HepG2 (cell line): ENCODE results near the gene PRDM12. TPM values are rescaled to one million over a fixed set of nuclear protein-coding genes. Genes with fewer than 3 reads are reported as not detected.
A peak's percentile ranks its signal among the peaks of the same experiment; 100 is the strongest.

Experiments used
- ATAC-seq: fragments of 200-7000 bp; cut with Tn5 transposase; 3 replicates; pipeline ENCODE4 v1.9.1; 2020; ENCODE audit warnings: mild to moderate bottlenecking, moderate library complexity
- BruUV-seq: library from RNA; stranded (reverse); fragments of 400-500 nt; replicated peaks from 2 replicates; lab custom pipeline; 2021; lab: Mats Ljungman, UMichigan
- CTCF ChIA-PET: fragments of 300-600 bp; formaldehyde crosslinking; extraction: SDS; loops from one replicate; lab custom pipeline; 2021; ENCODE audit warnings: low total read pairs, inconsistent platforms, low intra/inter-chr PET ratio; lab: Yijun Ruan, JAX
- POLR2A ChIA-PET: fragments of 350-600 bp; sonication (Branson Sonifier 250); formaldehyde crosslinking; loops from one replicate; lab custom pipeline; 2020; ENCODE audit warnings: antibody characterized with exemption, inconsistent platforms; lab: Yijun Ruan, JAX
- DNase-seq: peaks from one replicate; pipeline ENCODE4 v3.0.0-alpha.2; 2015; ENCODE audit warnings: low spot score
- FAIRE-seq: peaks from 3 replicates; lab custom pipeline; 2011; peaks lifted over from hg19 to GRCh38; lab: Jason Lieb, UNC
- H2AFZ ChIP-seq: one replicate; pipeline ENCODE4 v1.6.1; 2011; ENCODE audit warnings: low read length, inconsistent platforms
- H3K27ac ChIP-seq: fragments of 300-600 bp; 3 replicates; pipeline ENCODE4 v1.8.0; 2011; ENCODE audit warnings: mixed run types, mild to moderate bottlenecking, mixed read lengths, low read length, inconsistent platforms; ENCODE audit not compliant: insufficient read depth; ENCODE audit errors: extremely low read length
- H3K27me3 ChIP-seq, 2 experiments: fragments of 200-600 bp in 1 of 2; 2 replicates in 1 of 2; 3 replicates in 1 of 2; pipeline versions ENCODE4 v1.6.0 to v1.8.0; 2011; ENCODE audit warnings: low read length in 2 of 2, mild to moderate bottlenecking in 2 of 2, moderate library complexity in 2 of 2, inconsistent platforms in 1 of 2; ENCODE audit not compliant: insufficient read depth in 2 of 2, control insufficient read depth in 1 of 2
- H3K36me3 ChIP-seq, 2 experiments: fragments of 200-600 bp in 1 of 2; replicated peaks in 1 of 2; 2 replicates in 1 of 2; 3 replicates in 1 of 2; pipeline versions ENCODE4 v1.5.1 to v1.8.0; 2011; ENCODE audit warnings: low read length in 2 of 2, inconsistent platforms in 1 of 2; ENCODE audit not compliant: insufficient read depth in 2 of 2, control insufficient read depth in 1 of 2
- H3K4me1 ChIP-seq: 2 replicates; pipeline ENCODE4 v1.5.1; 2012; ENCODE audit warnings: low read length, inconsistent platforms; ENCODE audit not compliant: insufficient read depth
- H3K4me2 ChIP-seq: 2 replicates; pipeline ENCODE4 v1.6.0; 2011; ENCODE audit warnings: low read depth, low read length, inconsistent platforms
- H3K4me3 ChIP-seq, 3 experiments: fragments of 200-600 bp in 1 of 3; sonication (generic), shearing (Covaris generic) in 1 of 3; replicated peaks in 1 of 3; 2 replicates each; pipeline ENCODE4 v1.5.1; 2011 to 2016; ENCODE audit warnings: low read length in 3 of 3, inconsistent platforms in 2 of 3, low read depth in 2 of 3, mild to moderate bottlenecking in 2 of 3, control low read depth in 1 of 3, mixed read lengths in 1 of 3; ENCODE audit not compliant: insufficient read depth in 1 of 3
- H3K79me2 ChIP-seq: one replicate; pipeline ENCODE4 v1.6.1; 2011; ENCODE audit warnings: low read length, inconsistent platforms; ENCODE audit not compliant: insufficient read depth
- H3K9ac ChIP-seq: 2 replicates; pipeline ENCODE4 v1.6.0; 2011; ENCODE audit warnings: mild to moderate bottlenecking, low read depth, low read length, inconsistent platforms; ENCODE audit not compliant: insufficient read depth
- H3K9me3 ChIP-seq: 2 replicates; pipeline ENCODE4 v1.5.1; 2012; ENCODE audit warnings: mild to moderate bottlenecking, low read length
- H4K20me1 ChIP-seq: 2 replicates; pipeline ENCODE4 v1.6.0; 2011; ENCODE audit warnings: inconsistent platforms, mild to moderate bottlenecking, low read length, moderate library complexity; ENCODE audit not compliant: insufficient read depth
- HNRNPUL1 ChIP-seq: fragments of 200-400 bp; formaldehyde crosslinking; IDR thresholded peaks from 2 replicates; pipeline ENCODE4 v1.6.1; 2017; ENCODE audit warnings: low read depth, mild to moderate bottlenecking, low read length, moderate library complexity
- JUND ChIP-seq: sonication (generic); formaldehyde crosslinking; IDR thresholded peaks from 2 replicates; pipeline ENCODE4 v1.8.0; 2022; ENCODE audit warnings: mild to moderate bottlenecking, missing genetic modification reagents
- MYNN ChIP-seq: sonication (generic); formaldehyde crosslinking; IDR thresholded peaks from 2 replicates; pipeline ENCODE4 v1.4.0; 2020; ENCODE audit warnings: mild to moderate bottlenecking, low read depth, missing genetic modification reagents
- NONO ChIP-seq, 2 experiments: fragments of 450-650 bp in 1 of 2; sonication (generic) in 1 of 2; formaldehyde crosslinking in 1 of 2; IDR thresholded peaks in 1 of 2; conservative IDR thresholded peaks in 1 of 2; 2 replicates each; pipeline versions ENCODE4 v1.6.1 to v1.8.0; 2017 to 2022; ENCODE audit warnings: mild to moderate bottlenecking in 1 of 2, missing genetic modification reagents in 1 of 2, moderate library complexity in 1 of 2
- NR2F6 ChIP-seq, 2 experiments: IDR thresholded peaks; 2 replicates each; pipeline ENCODE4 v1.6.1; 2016; ENCODE audit warnings: antibody characterized with exemption in 1 of 2, mild to moderate bottlenecking in 1 of 2
- TCF12 ChIP-seq, 2 experiments: fragments of 450-650 bp in 1 of 2; sonication (generic) in 1 of 2; formaldehyde crosslinking in 1 of 2; IDR thresholded peaks; 2 replicates each; pipeline versions ENCODE4 v1.6.1 to v1.8.0; 2017 to 2022; ENCODE audit warnings: antibody characterized with exemption in 1 of 2, mild to moderate bottlenecking in 1 of 2, missing genetic modification reagents in 1 of 2, moderate library complexity in 1 of 2
- U2AF2 ChIP-seq: fragments of 200-400 bp; formaldehyde crosslinking; IDR thresholded peaks from 2 replicates; pipeline ENCODE4 v1.6.1; 2017; ENCODE audit warnings: low read depth, mild to moderate bottlenecking, low read length
- ZFAT ChIP-seq: sonication (generic); formaldehyde crosslinking; conservative IDR thresholded peaks from 2 replicates; pipeline ENCODE4 v1.8.1; 2023; ENCODE audit warnings: missing genetic modification reagents, inconsistent platforms
- ZNF136 ChIP-seq: sonication (generic); formaldehyde crosslinking; IDR thresholded peaks from 2 replicates; pipeline ENCODE4 v1.8.1; 2022; ENCODE audit warnings: low read depth, mild to moderate bottlenecking, moderate library complexity, missing genetic modification reagents
- ZNF543 ChIP-seq: sonication (generic); formaldehyde crosslinking; IDR thresholded peaks from 2 replicates; pipeline ENCODE4 v1.4.0; 2020; ENCODE audit warnings: mild to moderate bottlenecking, missing genetic modification reagents
- ZNF687 ChIP-seq: sonication (generic); formaldehyde crosslinking; IDR thresholded peaks from 2 replicates; pipeline ENCODE4 v1.5.1; 2020; ENCODE audit warnings: mild to moderate bottlenecking, missing genetic modification reagents, moderate library complexity
- ZNF777 ChIP-seq: sonication (generic); formaldehyde crosslinking; IDR thresholded peaks from 2 replicates; pipeline ENCODE4 v1.4.0; 2020; ENCODE audit warnings: missing genetic modification reagents
- WGBS: methylation state at CpG from one replicate; pipeline ENCODE4 v1.1.6; 2017; ENCODE audit warnings: low lambda C conversion rate; 5-methylcytosine and 5-hydroxymethylcytosine counted together
- in situ Hi-C: cut with HindIII; loops from 2 replicates; pipeline ENCODE4 v1.10.0; 2017; ENCODE audit warnings: low pct_unique_long_range_greater_than_20kb; ENCODE audit not compliant: extremely low pct_ligation_motif_present
- intact Hi-C: fragments of 100-400 bp; cut with micrococcal nuclease; formaldehyde crosslinking; loops from one replicate; pipeline ENCODE4 v1.10.0; 2022; ENCODE audit not compliant: unreplicated experiment
- polyA plus RNA-seq, 8 experiments: library from polyadenylated mRNA; depleted of rRNA in 3 of 8; stranded (reverse) in 7 of 8; unstranded in 1 of 8; fragments of >200 nt; fragmentation: Illumina TruSeq in 4 of 8; extraction: Trizol in 4 of 8; gene quantifications; 2 replicates each; pipeline versions ENCODE4 v1.2.1 to v1.2.3, GENCODE V29; 2011 to 2016; ENCODE audit warnings: low read depth in 4 of 8, missing spikeins in 1 of 8, mixed read lengths in 1 of 8; ENCODE audit not compliant: insufficient read depth in 1 of 8
- total RNA-seq, 5 experiments: library from RNA; depleted of rRNA; stranded (reverse); fragments of >200 nt; fragmentation: Illumina TruSeq; extraction: Trizol; gene quantifications; 2 replicates each; pipeline ENCODE4 v1.2.3, GENCODE V29; 2016; ENCODE audit warnings: low read depth in 1 of 5
- TF ChIP-seq, protein P1 (sequence below): sonication (generic); formaldehyde crosslinking; IDR thresholded peaks from 2 replicates; pipeline ENCODE4 v1.4.0; 2020; ENCODE audit warnings: missing genetic modification reagents, mild to moderate bottlenecking, borderline replicate concordance
- TF ChIP-seq, protein P2 (sequence below): sonication (generic); formaldehyde crosslinking; IDR thresholded peaks from 2 replicates; pipeline ENCODE4 v1.4.0; 2020; ENCODE audit warnings: missing genetic modification reagents

PRDM12 gene
- total and polyA plus RNA-seq, 2 of the 13 experiments (the other 11 are each of a cell fraction or from before 2014, with no cell fraction given): 0.04 to 0.07 TPM

DNA sequence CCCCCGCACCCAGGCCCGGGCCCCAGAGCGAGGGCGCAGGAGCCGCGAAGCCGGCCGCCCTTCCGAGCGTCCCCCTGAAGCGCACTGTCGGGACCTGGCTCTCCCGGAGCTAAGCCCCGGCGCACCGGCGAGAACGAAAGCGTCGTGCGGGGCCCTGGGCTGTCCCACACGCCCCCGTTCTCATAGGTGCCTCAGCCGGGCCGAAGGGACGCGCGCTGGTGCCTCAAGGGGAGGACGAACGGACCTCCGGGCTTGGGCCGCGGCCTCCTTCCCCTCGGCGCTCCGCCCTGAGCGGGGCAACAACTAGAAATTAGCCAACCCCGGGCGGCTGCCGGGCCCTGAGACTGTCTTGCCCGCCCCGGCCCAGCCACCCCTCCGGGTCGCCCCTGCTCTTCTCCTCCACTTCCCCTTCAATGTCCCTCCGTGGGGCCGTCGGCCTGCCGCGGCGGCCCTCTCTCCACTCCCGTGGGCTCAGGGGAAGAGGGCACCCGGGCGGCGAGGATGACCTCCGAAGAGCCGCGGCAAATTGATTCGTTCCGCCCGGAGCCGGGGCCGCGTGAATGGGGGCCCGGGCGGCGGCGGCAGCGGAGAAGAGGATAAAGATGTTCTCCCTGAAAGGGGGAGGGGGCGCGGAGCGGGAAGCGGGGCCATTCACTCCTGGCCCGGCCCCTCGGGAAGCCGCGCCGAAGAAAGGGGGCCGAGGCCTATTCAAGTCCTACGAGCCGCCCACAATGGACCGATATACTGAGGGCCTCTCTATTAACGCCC lies 3.5 kb upstream of the PRDM12 start:
- Histone ChIP-seq H3K4me3 (peak overlapping the region; percentile 39 to 61 (median 45); a peak in 5 of 6 replicates), H3K4me2 (peak overlapping the region; percentile 70), H3K79me2 (no peaks in the 10 kb centered on the region), H3K36me3 (no peaks in the 10 kb centered on the region), H4K20me1 (peaks cover 4% of the 10 kb centered on the region; the same call in 1 of the 2 replicates), H2AFZ (no peak overlapping the region), H3K27ac (no peak overlapping the region), H3K4me1 (peaks cover 32% of the 10 kb centered on the region), H3K9me3 (no peaks in the 10 kb centered on the region), H3K27me3 (peaks cover 22 to 93% of the 10 kb centered on the region in 2 experiments), H3K9ac (no peak overlapping the region)
- ChIA-PET CTCF (no interaction called here), POLR2A (no interaction called here)
- BruUV-seq: no TSS peak
- 12% methylated on average over 20 of the region's 82 CpGs for WGBS
- in situ Hi-C loops: no loop called here
- FAIRE-seq (no peak), DNase-seq (no peak), ATAC-seq (peak; percentile 27)
- intact Hi-C loops: no loop called here
- no peak for TF ChIP-seq U2AF2
- no peak for TF ChIP-seq TCF12 (IDR thresholded peaks at IDR 0.05)
- TF ChIP-seq TCF12 (CRISPR knock-in tag; IDR thresholded peaks at IDR 0.05): no peak
- TF ChIP-seq ZNF687 (CRISPR knock-in tag): peak; percentile 31; the same call in 1 of the 2 replicates
- TF ChIP-seq ZNF543 (CRISPR knock-in tag): no peak
- no peak for TF ChIP-seq ZNF136 (CRISPR knock-in tag)
- no peak for TF ChIP-seq NONO (IDR thresholded peaks at IDR 0.05)
- no peak for TF ChIP-seq NONO (CRISPR knock-in tag; conservative IDR thresholded peaks at IDR 0.05)
- no peak for TF ChIP-seq HNRNPUL1
- TF ChIP-seq JUND: no peak
- no peak for TF ChIP-seq NR2F6 (IDR thresholded peaks at IDR 0.05)
- TF ChIP-seq NR2F6 (CRISPR knock-in tag; IDR thresholded peaks at IDR 0.05): no peak
- TF ChIP-seq, protein P1, sequence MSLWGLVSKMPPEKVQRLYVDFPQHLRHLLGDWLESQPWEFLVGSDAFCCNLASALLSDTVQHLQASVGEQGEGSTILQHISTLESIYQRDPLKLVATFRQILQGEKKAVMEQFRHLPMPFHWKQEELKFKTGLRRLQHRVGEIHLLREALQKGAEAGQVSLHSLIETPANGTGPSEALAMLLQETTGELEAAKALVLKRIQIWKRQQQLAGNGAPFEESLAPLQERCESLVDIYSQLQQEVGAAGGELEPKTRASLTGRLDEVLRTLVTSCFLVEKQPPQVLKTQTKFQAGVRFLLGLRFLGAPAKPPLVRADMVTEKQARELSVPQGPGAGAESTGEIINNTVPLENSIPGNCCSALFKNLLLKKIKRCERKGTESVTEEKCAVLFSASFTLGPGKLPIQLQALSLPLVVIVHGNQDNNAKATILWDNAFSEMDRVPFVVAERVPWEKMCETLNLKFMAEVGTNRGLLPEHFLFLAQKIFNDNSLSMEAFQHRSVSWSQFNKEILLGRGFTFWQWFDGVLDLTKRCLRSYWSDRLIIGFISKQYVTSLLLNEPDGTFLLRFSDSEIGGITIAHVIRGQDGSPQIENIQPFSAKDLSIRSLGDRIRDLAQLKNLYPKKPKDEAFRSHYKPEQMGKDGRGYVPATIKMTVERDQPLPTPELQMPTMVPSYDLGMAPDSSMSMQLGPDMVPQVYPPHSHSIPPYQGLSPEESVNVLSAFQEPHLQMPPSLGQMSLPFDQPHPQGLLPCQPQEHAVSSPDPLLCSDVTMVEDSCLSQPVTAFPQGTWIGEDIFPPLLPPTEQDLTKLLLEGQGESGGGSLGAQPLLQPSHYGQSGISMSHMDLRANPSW (CRISPR knock-in tag): no peak
- TF ChIP-seq, protein P2, sequence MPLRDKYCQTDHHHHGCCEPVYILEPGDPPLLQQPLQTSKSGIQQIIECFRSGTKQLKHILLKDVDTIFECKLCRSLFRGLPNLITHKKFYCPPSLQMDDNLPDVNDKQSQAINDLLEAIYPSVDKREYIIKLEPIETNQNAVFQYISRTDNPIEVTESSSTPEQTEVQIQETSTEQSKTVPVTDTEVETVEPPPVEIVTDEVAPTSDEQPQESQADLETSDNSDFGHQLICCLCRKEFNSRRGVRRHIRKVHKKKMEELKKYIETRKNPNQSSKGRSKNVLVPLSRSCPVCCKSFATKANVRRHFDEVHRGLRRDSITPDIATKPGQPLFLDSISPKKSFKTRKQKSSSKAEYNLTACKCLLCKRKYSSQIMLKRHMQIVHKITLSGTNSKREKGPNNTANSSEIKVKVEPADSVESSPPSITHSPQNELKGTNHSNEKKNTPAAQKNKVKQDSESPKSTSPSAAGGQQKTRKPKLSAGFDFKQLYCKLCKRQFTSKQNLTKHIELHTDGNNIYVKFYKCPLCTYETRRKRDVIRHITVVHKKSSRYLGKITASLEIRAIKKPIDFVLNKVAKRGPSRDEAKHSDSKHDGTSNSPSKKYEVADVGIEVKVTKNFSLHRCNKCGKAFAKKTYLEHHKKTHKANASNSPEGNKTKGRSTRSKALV (CRISPR knock-in tag): peak; percentile 54; the same call in 1 of the 2 replicates
- no peak for TF ChIP-seq MYNN (CRISPR knock-in tag)
- peak; percentile 41; the same call in 1 of the 2 replicates for TF ChIP-seq ZNF777 (CRISPR knock-in tag)
- TF ChIP-seq ZFAT (CRISPR knock-in tag): no peak
